Measurements from ENCODE around the gene INPP4A.

The INPP4A gene

GRCh38 chr2:98604547-98604946 lies 159.9 kb downstream of the INPP4A start:
- DNase-seq = no peak

- DNase-seq = no peak
These were observed 160.4 kb downstream of the INPP4A start for GRCh38 chr2:98605076-98605475.

GRCh38 chr2:98606431-98606830 lies 161.8 kb downstream of the INPP4A start:
- DNase-seq = no peak

GRCh38 chr2:98607104-98607503 lies 162.4 kb downstream of the INPP4A start:
- no peak for DNase-seq

GRCh38 chr2:98607741-98608115 lies 163.1 kb downstream of the INPP4A start:
- no peak for DNase-seq

GRCh38 chr2:98608116-98608961 lies 163.7 kb downstream of the INPP4A start, which contains the start of the genes COA5 and UNC50:
Gene COA5, minus strand, starts transcription at chr2:98608512. Its CDS starts 107 bp downstream, at chr2:98608405.
Gene UNC50, plus strand, starts transcription at chr2:98608589. Its CDS starts 1,171 bp downstream, at chr2:98609760.
- peak; percentile 48 for DNase-seq

- DNase-seq = no peak
These were observed 164.4 kb downstream of the INPP4A start for GRCh38 chr2:98608962-98609604.

GRCh38 chr2:98614024-98614739 lies 169.5 kb downstream of the INPP4A start:
- no peak for DNase-seq

GRCh38 chr2:98615481-98615880 lies 170.8 kb downstream of the INPP4A start:
- DNase-seq = no peak

- no peak for DNase-seq
These were observed 172.5 kb downstream of the INPP4A start for GRCh38 chr2:98617149-98617548.

- DNase-seq = no peak
These were observed 179.0 kb downstream of the INPP4A start for GRCh38 chr2:98623657-98624056.

GRCh38 chr2:98632351-98632750 lies 187.7 kb downstream of the INPP4A start:
- DNase-seq = no peak

GRCh38 chr2:98634406-98635092 lies 189.9 kb downstream of the INPP4A start:
- DNase-seq = no peak

GRCh38 chr2:98637401-98638147 lies 192.9 kb downstream of the INPP4A start:
- DNase-seq = no peak

- no peak for DNase-seq
These were observed 198.9 kb downstream of the INPP4A start for GRCh38 chr2:98643496-98644100.

Data from NCI-H510A (cell line).